GM19099 (cell line): ENCODE results near the gene HPCAL1.

ENCODE experiments used
- POLR2A ChIP-seq: IDR thresholded peaks from 3 replicates; pipeline ENCODE4 v1.6.1; 2011; ENCODE audit warnings: low read depth; ENCODE audit not compliant: insufficient read length; ENCODE audit errors: extremely low read depth

HPCAL1 gene

GRCh38 chr2:10448576-10449485 lies 146.1 kb downstream of the HPCAL1 start:
- TF ChIP-seq POLR2A = no peak

DNA sequence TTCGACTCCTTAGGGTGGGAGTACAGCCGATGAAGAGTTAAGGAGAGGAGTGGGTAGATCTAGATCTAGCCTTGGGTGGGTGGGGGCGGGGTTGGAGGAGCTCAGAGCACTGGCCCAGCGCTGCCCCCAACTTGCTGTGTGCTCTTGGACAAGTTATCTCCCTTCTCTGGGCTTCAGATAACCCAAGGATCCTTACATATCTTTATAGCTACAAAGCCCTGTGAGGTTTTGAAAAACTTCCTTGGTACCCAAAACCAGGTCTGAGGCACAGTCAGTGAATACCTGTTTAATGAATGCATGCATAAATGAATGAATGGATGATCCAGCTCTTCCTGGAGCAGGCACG lies 146.8 kb downstream of the HPCAL1 start:
- TF ChIP-seq POLR2A = no peak

DNA sequence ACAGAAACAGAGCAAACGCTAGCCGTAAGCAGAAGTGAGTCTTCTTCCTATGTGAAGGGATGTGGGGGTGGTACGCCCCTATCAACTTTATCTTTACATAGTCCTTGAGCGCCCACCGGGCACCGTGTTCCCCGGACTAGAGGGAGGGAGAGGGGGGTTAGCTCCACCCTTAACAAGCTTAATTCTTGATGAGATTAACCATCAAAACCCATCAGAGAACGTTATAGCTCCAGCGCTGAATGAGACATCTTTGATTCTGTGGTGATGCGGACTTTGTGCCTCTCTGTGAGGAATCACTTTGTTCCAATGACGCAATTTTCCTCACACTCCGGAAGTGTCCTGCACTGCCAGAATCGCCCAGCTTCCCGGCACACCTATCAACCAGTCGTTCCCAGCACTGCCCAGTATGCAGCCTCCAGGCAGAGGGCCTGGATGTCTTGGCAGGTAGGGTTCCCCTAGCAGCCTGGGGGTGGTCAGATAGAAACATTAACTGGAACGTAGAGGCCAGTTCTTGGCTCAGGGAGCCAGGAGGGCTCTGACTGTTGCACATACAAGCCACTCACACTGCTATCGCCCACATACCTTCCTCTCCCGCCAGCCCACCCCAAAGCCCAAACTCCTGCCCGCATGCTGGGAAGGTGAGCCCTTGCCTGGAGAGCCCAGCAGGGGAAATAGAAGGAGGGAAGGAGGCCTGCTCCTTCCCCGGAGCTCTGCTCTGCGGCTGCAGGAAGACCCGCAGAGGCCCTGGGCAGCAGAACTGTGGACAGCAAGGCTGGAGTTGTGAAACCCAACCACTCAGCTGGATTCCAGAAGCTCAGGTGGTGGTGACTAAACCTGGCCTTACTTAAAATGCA lies 147.4 kb downstream of the HPCAL1 start:
- no peak for TF ChIP-seq POLR2A

- TF ChIP-seq POLR2A = no peak
Measured at GRCh38 chr2:10451819-10452218, 149.1 kb downstream of the HPCAL1 start.

DNA sequence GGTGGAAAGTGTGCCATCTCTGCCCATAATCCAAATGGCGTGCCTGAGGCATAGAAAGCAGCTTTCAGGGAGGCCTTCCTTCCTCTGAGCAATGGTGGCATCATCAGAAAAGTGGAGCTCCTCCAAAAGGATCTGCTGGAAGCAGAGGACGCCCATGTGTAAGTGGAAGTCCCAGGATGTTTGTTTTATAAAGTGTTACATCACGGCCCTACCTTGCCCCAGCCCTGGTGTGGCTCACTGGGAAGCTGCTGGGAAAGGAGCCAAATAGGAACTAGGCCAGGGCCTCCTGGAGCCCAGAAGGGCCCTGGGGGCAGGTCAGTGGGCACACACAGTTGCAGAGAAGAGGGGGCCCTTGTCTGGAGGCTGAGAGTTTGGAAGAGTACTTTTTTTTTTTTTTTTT lies 149.6 kb downstream of the HPCAL1 start:
- no peak for TF ChIP-seq POLR2A

- TF ChIP-seq POLR2A = no peak
Measured at GRCh38 chr2:10452956-10453904, 150.5 kb downstream of the HPCAL1 start.

- no peak for TF ChIP-seq POLR2A
Measured at GRCh38 chr2:10453905-10454298, 151.2 kb downstream of the HPCAL1 start.

GRCh38 chr2:10454505-10454904 lies 151.8 kb downstream of the HPCAL1 start:
- TF ChIP-seq POLR2A = no peak

DNA sequence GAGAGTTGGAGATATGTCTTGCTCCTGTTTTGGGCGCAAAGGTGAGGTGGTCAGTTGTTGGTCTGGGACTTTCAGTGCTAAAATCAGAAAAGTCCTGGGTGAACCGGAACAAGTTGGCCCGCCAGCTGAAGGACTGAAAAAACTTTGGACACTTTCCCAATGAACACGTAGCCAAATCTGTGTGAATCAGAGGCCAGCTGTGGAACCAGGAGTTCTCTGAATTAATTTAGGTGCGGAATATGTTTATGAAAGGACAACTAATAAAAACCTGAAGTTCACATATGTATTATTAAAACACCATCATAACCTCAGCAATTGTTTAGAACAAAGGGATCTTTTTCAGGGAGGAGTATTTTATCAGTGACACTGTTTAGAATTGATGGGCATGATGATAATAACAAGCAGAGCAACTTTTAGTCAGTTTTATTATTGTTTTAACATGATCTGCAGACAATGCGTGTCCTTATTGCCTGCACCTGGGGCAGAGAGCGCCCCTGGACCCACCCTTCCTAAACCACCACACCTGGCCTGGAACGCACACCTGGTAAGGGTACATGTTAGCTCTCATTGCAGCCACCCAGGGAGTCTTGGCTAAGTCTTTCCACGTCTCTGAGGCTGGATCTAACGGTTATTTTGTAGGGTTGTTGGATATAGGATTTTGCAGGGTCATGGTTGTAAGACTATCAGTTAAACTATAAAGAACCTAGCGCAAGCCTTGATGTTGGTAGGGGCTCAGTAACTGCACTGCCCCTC lies 155.3 kb downstream of the HPCAL1 start:
- no peak for TF ChIP-seq POLR2A

DNA sequence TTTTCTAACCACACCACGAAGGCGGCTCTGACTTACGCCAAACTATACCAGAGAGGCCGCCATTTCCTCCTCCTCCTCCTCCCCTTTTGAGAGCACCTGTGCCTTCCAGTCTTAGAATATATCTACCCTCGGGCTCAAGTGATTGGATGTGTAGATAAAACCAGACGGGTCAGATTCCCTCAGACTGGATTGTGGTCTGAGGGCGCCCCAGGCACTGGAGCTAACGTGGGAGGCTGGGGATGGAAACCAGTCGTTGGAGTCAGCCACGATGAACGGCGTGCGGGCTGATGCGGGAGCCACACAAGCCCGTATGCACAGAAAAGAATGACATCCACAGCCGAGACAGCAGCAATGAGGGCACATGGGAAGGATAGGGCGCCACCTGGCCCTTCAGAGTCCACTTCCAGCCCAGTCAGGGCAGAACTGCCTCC lies 157.7 kb downstream of the HPCAL1 start:
- TF ChIP-seq POLR2A = no peak

GRCh38 chr2:10462178-10463083 lies 159.7 kb downstream of the HPCAL1 start:
- TF ChIP-seq POLR2A = no peak

DNA sequence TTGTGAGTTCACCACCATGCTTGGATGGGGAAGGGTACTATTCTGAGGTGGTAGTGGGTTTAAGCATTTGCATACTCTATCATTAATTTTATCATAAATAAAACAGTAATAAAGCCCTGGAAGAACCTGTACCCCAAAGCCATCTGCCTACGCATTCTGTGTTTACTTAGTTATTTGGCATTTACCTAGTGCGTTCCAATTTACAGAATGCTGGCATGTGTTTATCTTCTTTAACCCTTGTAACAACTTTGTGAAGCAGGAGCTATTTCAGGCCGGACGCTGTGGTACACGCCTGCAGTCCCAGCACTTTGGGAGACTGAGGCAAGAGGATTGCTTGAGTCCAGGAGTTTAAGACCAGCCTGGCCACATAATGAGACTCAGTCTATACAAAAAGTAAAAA lies 163.2 kb downstream of the HPCAL1 start:
- no peak for TF ChIP-seq POLR2A

DNA sequence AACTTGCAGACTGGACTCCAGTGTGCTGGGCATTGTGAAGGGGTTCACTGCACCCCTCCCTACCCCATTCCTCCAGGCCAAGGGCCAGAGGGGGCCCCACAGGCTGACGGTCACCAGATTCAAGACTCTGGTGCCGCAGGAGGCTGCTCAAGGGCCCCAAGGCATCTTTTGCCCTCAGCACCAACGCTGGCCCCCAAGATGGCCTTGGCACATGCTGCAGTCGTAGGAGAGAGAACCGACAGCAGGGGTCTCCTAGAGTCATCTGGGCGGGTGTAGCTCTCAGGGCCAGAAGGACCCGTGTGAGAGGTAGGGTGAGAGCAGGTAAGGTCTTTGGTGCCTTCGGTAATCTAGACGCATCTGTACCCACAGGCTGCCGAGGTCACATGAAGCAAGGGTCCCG lies 164.1 kb downstream of the HPCAL1 start:
- no peak for TF ChIP-seq POLR2A
